GM23338 (cell line): ENCODE results near the gene ROR1.

Source experiments
- CREB1 ChIP-seq: fragments of 250-450 bp; sonication (Bioruptor Pico); IDR thresholded peaks from 2 replicates; pipeline ENCODE4 v1.5.0; 2020; ENCODE audit warnings: low read depth, mild to moderate bottlenecking, moderate library complexity
- CTCF ChIP-seq, 2 experiments: fragments of 200-600 bp in 1 of 2; sonication (generic) in 1 of 2; conservative IDR thresholded peaks; 2 replicates each; pipeline versions ENCODE4 v1.5.1 to v1.6.1; 2016 to 2017; ENCODE audit warnings: antibody characterized with exemption in 2 of 2, low read depth in 2 of 2, mild to moderate bottlenecking in 2 of 2, moderate library complexity in 1 of 2
- EZH2 ChIP-seq: fragments of 200-600 bp; sonication (generic); IDR thresholded peaks from one replicate; pipeline ENCODE4 v1.8.0; 2017; ENCODE audit warnings: antibody characterized with exemption, mild to moderate bottlenecking, low read depth; ENCODE audit not compliant: unreplicated experiment
- POLR2AphosphoS5 ChIP-seq: IDR thresholded peaks from 2 replicates; pipeline ENCODE4 v1.6.1; 2016; ENCODE audit warnings: antibody characterized with exemption, low read depth
- REST ChIP-seq: IDR thresholded peaks from one replicate; pipeline ENCODE4 v1.6.1; 2018; ENCODE audit warnings: antibody characterized with exemption; ENCODE audit not compliant: unreplicated experiment
- STAT1 ChIP-seq: IDR thresholded peaks from one replicate; pipeline ENCODE4 v1.6.1; 2016; ENCODE audit warnings: antibody characterized with exemption; ENCODE audit not compliant: unreplicated experiment
- ZNF114 ChIP-seq: fragments of 250-450 bp; sonication (Bioruptor Pico); IDR thresholded peaks from 2 replicates; pipeline ENCODE4 v1.5.0; 2020; ENCODE audit warnings: mild to moderate bottlenecking, moderate library complexity

GRCh38 chr1:64074767-64075166 lies 300.9 kb downstream of the ROR1 start:
- TF ChIP-seq CTCF (conservative IDR thresholded peaks at IDR 0.05; ENCODE audit: low read depth in 2 of 2) (no peak), REST (no peak), EZH2 (no peak), POLR2AphosphoS5 (no peak), CREB1 (CRISPR knock-in tag) (no peak), STAT1 (no peak), ZNF114 (CRISPR knock-in tag) (no peak)
